ENCODE measurements around the gene SENP2.
"Not testable (repeated sequence)": the region's sequence is repeated elsewhere in the genome, so short reads cannot be mapped to it uniquely, and the experiment has no call there.

The SENP2 gene

GRCh38 chr3:185561958-185562357, 24.1 kb upstream of the SENP2 start:
- no peak for DNase-seq (ENCODE audit: low read depth in 1 of 2, low spot score in 1 of 2)
- Histone ChIP-seq H3K27me3 (ENCODE audit: insufficient read depth, poor library complexity, severe bottlenecking) (no peaks in the 10 kb centered on the region), H3K4me3 (replicated peaks; ENCODE audit: insufficient read depth, low read length) (no peak overlapping the region), H3K27ac (replicated peaks) (no peak overlapping the region)
- TF ChIP-seq POLR2AphosphoS5 (IDR thresholded peaks at IDR 0.05; ENCODE audit: low read depth) (no peak), SPI1 (IDR thresholded peaks at IDR 0.05; ENCODE audit: borderline replicate concordance, low read depth) (no peak), GABPA (IDR thresholded peaks at IDR 0.05; ENCODE audit: low read depth) (no peak)
- TF ChIP-seq, protein P1, sequence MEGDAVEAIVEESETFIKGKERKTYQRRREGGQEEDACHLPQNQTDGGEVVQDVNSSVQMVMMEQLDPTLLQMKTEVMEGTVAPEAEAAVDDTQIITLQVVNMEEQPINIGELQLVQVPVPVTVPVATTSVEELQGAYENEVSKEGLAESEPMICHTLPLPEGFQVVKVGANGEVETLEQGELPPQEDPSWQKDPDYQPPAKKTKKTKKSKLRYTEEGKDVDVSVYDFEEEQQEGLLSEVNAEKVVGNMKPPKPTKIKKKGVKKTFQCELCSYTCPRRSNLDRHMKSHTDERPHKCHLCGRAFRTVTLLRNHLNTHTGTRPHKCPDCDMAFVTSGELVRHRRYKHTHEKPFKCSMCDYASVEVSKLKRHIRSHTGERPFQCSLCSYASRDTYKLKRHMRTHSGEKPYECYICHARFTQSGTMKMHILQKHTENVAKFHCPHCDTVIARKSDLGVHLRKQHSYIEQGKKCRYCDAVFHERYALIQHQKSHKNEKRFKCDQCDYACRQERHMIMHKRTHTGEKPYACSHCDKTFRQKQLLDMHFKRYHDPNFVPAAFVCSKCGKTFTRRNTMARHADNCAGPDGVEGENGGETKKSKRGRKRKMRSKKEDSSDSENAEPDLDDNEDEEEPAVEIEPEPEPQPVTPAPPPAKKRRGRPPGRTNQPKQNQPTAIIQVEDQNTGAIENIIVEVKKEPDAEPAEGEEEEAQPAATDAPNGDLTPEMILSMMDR (IDR thresholded peaks at IDR 0.05; ENCODE audit: insufficient read depth, low read length) = no peak
- TF ChIP-seq, protein P2, sequence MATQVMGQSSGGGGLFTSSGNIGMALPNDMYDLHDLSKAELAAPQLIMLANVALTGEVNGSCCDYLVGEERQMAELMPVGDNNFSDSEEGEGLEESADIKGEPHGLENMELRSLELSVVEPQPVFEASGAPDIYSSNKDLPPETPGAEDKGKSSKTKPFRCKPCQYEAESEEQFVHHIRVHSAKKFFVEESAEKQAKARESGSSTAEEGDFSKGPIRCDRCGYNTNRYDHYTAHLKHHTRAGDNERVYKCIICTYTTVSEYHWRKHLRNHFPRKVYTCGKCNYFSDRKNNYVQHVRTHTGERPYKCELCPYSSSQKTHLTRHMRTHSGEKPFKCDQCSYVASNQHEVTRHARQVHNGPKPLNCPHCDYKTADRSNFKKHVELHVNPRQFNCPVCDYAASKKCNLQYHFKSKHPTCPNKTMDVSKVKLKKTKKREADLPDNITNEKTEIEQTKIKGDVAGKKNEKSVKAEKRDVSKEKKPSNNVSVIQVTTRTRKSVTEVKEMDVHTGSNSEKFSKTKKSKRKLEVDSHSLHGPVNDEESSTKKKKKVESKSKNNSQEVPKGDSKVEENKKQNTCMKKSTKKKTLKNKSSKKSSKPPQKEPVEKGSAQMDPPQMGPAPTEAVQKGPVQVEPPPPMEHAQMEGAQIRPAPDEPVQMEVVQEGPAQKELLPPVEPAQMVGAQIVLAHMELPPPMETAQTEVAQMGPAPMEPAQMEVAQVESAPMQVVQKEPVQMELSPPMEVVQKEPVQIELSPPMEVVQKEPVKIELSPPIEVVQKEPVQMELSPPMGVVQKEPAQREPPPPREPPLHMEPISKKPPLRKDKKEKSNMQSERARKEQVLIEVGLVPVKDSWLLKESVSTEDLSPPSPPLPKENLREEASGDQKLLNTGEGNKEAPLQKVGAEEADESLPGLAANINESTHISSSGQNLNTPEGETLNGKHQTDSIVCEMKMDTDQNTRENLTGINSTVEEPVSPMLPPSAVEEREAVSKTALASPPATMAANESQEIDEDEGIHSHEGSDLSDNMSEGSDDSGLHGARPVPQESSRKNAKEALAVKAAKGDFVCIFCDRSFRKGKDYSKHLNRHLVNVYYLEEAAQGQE (IDR thresholded peaks at IDR 0.05; ENCODE audit: insufficient replicate concordance, low read depth) = no peak

GRCh38 chr3:185572183-185572582, 13.9 kb upstream of the SENP2 start:
- no peaks in the 10 kb centered on the region for H3K27me3 ChIP-seq (ENCODE audit: insufficient read depth, poor library complexity, severe bottlenecking)
- no peak for DNase-seq (ENCODE audit: low read depth in 1 of 2, low spot score in 1 of 2)
- no peak overlapping the region for H3K4me3 ChIP-seq (replicated peaks; ENCODE audit: insufficient read depth, low read length)
- TF ChIP-seq SPI1 (IDR thresholded peaks at IDR 0.05; ENCODE audit: borderline replicate concordance, low read depth) (no peak), GABPA (IDR thresholded peaks at IDR 0.05; ENCODE audit: low read depth) (no peak), POLR2AphosphoS5 (IDR thresholded peaks at IDR 0.05; ENCODE audit: low read depth) (no peak)
- TF ChIP-seq, protein P2 (IDR thresholded peaks at IDR 0.05; ENCODE audit: insufficient replicate concordance, low read depth) = no peak
- no peak overlapping the region for H3K27ac ChIP-seq (replicated peaks)

DNA sequence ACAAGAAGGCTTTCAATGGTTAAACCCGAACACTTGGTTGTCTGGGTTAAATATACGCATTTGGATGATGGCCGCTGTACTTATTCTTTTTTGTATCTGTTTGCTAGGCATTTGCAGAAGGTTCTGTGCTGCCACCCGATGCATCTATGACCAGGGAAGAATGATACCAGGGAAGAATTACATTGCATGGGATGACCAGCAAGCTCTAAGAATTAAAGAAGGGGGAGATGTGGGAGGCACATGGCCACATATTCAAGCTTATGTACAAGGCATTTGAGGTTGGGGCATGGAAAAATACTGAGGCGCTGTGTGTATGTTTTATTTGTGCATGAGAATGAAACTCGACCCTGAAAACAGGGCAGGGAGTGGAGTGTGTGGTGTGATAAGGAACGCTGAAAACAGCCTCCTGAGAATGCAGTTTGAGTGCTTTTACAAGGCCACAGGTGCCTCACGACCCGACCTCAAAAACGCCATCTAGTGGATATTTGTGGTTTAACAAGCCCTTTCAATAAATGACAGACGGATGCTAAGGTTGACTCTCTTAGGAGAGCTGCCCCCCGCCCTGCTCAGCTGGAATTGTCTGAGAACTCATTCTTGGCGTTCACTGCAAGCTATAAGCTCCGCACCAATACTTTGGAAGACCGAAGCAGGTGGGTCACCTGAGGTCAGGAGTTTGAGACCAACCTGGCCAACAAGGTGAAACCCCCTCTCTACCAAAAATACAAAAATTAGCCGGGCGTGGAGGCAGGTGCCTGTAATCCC, 10.8 kb upstream of the SENP2 start:
- TF ChIP-seq, protein P1 (IDR thresholded peaks at IDR 0.05; ENCODE audit: insufficient read depth, low read length) = peak; percentile 18
- H3K27me3 ChIP-seq (ENCODE audit: insufficient read depth, poor library complexity, severe bottlenecking) = not testable (repeated sequence)
- DNase-seq (ENCODE audit: low read depth in 1 of 2, low spot score in 1 of 2) = peak; percentile 10 to 60

GRCh38 chr3:185582236-185582635, 3.9 kb upstream of the SENP2 start:
- TF ChIP-seq, protein P1 (IDR thresholded peaks at IDR 0.05; ENCODE audit: insufficient read depth, low read length) = no peak
- TF ChIP-seq, protein P2 (IDR thresholded peaks at IDR 0.05; ENCODE audit: insufficient replicate concordance, low read depth) = no peak
- TF ChIP-seq SPI1 (IDR thresholded peaks at IDR 0.05; ENCODE audit: borderline replicate concordance, low read depth) (no peak), GABPA (IDR thresholded peaks at IDR 0.05; ENCODE audit: low read depth) (no peak), POLR2AphosphoS5 (IDR thresholded peaks at IDR 0.05; ENCODE audit: low read depth) (no peak)
- Histone ChIP-seq H3K4me3 (replicated peaks; ENCODE audit: insufficient read depth, low read length) (no peak overlapping the region), H3K27me3 (ENCODE audit: insufficient read depth, poor library complexity, severe bottlenecking) (no peaks in the 10 kb centered on the region), H3K27ac (replicated peaks) (no peak overlapping the region)
- no peak for DNase-seq (ENCODE audit: low read depth in 1 of 2, low spot score in 1 of 2)

More for the DNA sequence above, 10.8 kb upstream of the SENP2 start:
- not testable (repeated sequence) for H3K27ac ChIP-seq (replicated peaks); H3K4me3 ChIP-seq (replicated peaks; ENCODE audit: insufficient read depth, low read length)
